HFF-Myc (cell line): ENCODE results near the gene SEMA4A.

Experiments
- DNase-seq: peaks from one replicate; pipeline ENCODE4 v3.0.0-alpha.2; 2011; ENCODE audit warnings: low read depth; ENCODE audit errors: extremely low read depth
- H3K4me3 ChIP-seq: replicated peaks from 2 replicates; pipeline ENCODE4 v1.5.1; 2011; ENCODE audit warnings: low read depth, mild to moderate bottlenecking, control low read depth, low read length
- TF ChIP-seq, protein P1 (sequence below): IDR thresholded peaks from 2 replicates; pipeline ENCODE4 v1.5.1; 2012; ENCODE audit warnings: mild to moderate bottlenecking, low read depth, low read length, control low read depth; ENCODE audit errors: missing control alignments

Gene SEMA4A

DNA sequence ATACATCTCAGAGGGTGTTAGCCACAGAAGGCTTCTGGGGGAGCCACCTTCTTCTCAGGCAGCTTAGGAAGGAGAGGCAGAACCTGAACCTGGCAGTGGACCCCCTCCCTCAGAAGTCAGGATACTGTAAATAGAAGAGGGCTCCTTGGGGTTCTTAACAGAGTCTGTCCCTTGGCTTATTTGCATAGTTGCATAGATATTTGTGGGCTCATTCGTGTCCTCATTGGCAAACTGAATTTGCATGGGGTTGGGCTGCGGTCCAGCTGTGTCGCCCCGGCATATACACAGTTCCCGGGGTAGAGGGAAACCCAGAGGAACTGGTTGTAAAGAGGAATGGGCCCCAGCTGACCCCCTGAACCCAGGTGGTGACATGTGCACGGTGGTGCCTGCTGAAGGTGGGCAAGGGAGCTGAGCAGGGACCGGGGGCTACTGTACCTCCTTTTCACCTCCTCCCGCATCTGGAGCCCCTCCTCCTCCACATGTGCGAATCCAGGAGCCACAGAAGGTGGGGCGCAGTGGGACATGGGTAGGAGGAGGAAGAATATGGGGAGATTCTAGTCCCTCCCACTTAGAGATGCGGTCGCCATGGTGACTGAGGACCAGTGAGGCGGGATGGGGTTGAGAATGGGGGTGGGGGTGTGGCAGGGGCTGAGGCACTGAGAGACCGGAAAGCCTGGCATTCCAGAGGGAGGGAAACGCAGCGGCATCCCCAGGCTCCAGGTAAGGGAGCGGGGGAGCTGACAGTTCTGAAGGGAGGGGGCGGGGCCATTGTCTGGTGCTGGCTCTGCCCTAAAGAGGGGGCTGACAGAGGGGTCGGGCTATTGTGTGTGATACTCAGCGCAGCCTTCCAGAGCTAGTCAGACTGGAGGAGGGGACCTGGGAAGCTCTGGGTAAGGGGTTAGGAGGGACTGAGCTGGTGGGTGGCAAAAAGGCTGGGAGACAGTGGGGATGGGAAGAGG is 3.7 kb upstream of the SEMA4A start:
- TF ChIP-seq, protein P1, sequence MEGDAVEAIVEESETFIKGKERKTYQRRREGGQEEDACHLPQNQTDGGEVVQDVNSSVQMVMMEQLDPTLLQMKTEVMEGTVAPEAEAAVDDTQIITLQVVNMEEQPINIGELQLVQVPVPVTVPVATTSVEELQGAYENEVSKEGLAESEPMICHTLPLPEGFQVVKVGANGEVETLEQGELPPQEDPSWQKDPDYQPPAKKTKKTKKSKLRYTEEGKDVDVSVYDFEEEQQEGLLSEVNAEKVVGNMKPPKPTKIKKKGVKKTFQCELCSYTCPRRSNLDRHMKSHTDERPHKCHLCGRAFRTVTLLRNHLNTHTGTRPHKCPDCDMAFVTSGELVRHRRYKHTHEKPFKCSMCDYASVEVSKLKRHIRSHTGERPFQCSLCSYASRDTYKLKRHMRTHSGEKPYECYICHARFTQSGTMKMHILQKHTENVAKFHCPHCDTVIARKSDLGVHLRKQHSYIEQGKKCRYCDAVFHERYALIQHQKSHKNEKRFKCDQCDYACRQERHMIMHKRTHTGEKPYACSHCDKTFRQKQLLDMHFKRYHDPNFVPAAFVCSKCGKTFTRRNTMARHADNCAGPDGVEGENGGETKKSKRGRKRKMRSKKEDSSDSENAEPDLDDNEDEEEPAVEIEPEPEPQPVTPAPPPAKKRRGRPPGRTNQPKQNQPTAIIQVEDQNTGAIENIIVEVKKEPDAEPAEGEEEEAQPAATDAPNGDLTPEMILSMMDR, result no peak
- DNase-seq, result no peak
- no peak overlapping the region for H3K4me3 ChIP-seq

DNA sequence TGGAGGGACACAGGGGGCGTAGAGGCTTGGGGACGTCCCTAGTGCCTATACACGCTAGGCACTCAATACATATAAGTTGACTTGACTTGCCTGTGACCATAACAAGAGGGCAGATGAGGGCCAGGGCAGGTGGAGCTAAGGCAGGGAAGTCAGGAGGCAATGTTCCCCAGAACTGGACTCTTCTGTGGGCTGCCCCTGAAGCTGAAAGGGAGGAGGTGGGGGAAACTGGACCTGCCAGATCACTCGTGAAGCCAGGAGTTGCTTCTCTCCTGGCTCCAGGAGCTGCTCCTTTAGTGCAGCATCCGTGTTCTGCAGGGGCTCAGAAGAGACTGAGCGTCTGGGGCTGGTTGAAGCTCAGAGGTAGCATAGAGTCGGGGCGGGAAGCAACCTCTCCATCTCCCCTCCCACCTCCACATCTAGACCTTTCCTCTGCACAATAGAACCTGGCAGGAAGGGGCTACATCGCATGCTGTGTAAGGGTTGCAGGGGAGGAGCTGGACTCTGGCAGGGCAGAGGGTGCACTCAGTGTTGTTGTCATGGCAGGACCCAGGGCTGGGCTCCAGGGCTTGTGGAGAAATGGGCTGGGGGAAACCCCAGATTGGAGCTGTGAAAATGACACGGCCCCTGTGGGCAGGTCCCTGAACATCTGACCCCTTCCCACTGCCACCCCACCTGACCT is 2.9 kb upstream of the SEMA4A start:
- no peak for DNase-seq
- TF ChIP-seq, protein P1, result no peak

DNA sequence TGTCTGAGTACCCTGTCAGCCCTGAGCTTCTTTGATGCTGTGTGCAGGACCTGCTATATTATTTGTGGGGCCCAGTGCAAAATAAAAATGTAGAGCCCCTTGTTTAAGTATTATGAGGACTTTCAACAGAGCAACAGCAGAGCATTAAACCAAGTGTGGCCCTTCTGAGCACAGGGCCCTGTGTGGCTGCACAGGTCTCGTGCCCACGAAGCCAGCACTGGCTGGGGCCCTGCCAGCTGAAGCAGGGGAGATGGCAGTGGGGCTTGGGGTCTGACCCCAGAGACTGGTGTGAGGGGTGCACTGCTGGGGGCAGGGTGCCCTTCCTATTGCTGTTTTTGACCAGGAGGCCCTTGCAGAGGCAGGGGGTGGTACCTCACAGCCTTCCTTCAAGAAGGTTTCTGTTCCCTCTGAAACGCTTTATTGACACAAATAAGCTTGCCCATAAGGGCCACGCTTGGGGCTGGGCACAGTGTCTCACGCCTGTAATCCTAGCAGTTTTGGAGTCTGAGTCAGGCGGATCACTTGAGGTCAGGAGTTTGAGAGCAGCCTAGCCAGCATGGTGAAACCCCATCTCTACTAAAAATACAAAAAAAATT is 2.2 kb upstream of the SEMA4A start:
- no peak overlapping the region for H3K4me3 ChIP-seq
- DNase-seq, result no peak

More for the DNA sequence above, 2.9 kb upstream of the SEMA4A start:
- no peak overlapping the region for H3K4me3 ChIP-seq

DNA sequence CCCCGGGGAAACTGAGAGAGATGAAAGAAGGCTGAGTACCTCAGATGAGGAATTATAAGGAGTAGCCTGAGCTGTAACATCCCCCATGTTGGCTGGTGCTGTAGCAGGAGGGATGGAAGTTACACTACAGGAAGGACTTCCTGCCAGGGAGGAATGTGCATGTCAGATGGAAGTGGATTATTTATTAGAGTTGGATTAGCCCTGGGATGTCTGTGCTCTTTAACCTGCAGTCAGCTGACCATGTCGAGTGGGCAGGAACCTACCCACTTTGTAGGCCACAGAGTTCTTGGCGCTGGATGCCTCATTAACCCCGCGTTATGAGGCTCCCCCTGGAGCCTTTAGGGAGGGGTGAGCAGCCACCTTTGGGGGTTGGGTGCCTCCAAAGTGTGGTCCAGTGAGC is 757 bp upstream of the SEMA4A start:
- TF ChIP-seq, protein P1, result no peak
- DNase-seq, result no peak
- no peak overlapping the region for H3K4me3 ChIP-seq

More for the DNA sequence above, 2.2 kb upstream of the SEMA4A start:
- TF ChIP-seq, protein P1, result no peak

DNA sequence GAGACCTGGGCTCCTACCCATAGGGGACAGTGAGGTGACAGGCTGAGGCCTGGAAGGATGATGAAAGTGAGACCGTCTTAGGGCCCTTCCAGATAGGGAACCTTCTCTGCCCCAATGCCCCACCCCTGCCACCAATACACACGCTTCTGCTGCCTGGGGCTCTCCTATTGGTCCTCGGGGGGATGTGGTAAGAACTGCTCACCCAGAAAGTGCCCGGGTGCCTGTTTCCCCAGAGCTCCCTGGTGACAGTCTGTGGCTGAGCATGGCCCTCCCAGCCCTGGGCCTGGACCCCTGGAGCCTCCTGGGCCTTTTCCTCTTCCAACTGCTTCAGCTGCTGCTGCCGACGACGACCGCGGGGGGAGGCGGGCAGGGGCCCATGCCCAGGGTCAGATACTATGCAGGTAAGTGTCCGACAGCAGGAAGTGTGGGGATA is 948 bp downstream of the SEMA4A start:
- no peak for DNase-seq
- TF ChIP-seq, protein P1, result no peak
- H3K4me3 ChIP-seq, result no peak overlapping the region

DNA sequence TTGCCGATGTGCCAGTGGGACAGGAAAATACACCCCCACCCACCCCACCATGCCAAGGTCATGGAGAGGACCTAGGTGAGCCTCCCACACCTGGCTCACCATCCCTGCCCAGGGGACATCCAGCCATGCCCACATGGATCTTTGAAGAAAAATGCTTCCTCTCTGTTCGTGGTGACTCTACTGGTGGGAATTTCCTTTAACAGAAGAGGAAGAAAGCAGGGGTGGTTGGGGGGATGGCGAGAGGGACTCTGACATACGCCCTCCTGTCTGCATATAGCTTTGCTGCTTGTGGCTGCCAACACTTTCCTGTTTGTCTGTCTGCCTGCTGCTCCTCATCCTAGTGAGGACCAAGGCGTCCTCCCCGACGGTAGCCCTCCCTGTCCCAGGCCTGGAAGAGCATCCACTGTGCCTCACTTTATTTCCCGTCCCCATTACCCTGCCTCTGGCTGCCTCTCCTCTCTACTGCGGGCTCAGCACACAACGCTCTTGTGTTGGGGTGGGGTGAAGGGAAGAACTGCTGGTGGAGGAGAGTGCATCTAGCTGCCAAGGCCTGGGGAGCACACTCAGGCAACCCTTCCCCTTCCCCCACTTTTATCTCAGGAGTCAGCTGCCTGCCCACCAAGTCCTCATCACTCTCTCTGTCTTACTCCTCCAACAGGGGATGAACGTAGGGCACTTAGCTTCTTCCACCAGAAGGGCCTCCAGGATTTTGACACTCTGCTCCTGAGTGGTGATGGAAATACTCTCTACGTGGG is 2.5 kb downstream of the SEMA4A start:
- H3K4me3 ChIP-seq, result no peak overlapping the region
- TF ChIP-seq, protein P1, result no peak

More for the DNA sequence above, 2.5 kb downstream of the SEMA4A start:
- DNase-seq, result no peak
